MM.1S (cell line): ENCODE results near the gene PTPRN2.
"Not testable (repeated sequence)": the region's sequence is repeated elsewhere in the genome, so short reads cannot be mapped to it uniquely, and the experiment has no call there.

ENCODE experiments used
- DNase-seq: peaks from one replicate; pipeline ENCODE4 v3.0.0-alpha.2; 2015
- H2AFZ ChIP-seq: fragments of 300-600 bp; sonication (generic); 2 replicates; pipeline ENCODE4 v1.6.0; 2016; ENCODE audit warnings: antibody characterized with exemption, low read length
- H3F3A ChIP-seq: fragments of 300-600 bp; sonication (generic); 2 replicates; pipeline ENCODE4 v1.6.1; 2016; ENCODE audit warnings: mild to moderate bottlenecking, antibody characterized with exemption, low read length, moderate library complexity, mixed read lengths; ENCODE audit not compliant: insufficient read depth
- H3K27ac ChIP-seq: fragments of 300-600 bp; sonication (generic); 2 replicates; pipeline ENCODE4 v1.5.1; 2016; ENCODE audit warnings: mild to moderate bottlenecking, low read length
- H3K27me3 ChIP-seq: fragments of 300-600 bp; sonication (generic); replicated peaks from 2 replicates; pipeline ENCODE4 v1.6.0; 2016; ENCODE audit warnings: low read length; ENCODE audit not compliant: insufficient read depth
- H3K36me3 ChIP-seq: fragments of 300-600 bp; sonication (generic); replicated peaks from 2 replicates; pipeline ENCODE4 v1.6.1; 2016; ENCODE audit warnings: mild to moderate bottlenecking, low read length, mixed read lengths; ENCODE audit not compliant: insufficient read depth
- H3K4me1 ChIP-seq: fragments of 300-600 bp; sonication (generic); 2 replicates; pipeline ENCODE4 v1.6.1; 2016; ENCODE audit warnings: low read length, mixed read lengths
- H3K4me2 ChIP-seq: fragments of 300-600 bp; sonication (generic); 2 replicates; pipeline ENCODE4 v1.6.0; 2016; ENCODE audit warnings: low read depth, low read length
- H3K4me3 ChIP-seq: fragments of 300-600 bp; sonication (generic); 2 replicates; pipeline ENCODE4 v1.5.1; 2016; ENCODE audit warnings: low read length, mixed read lengths
- H3K79me2 ChIP-seq: fragments of 300-600 bp; sonication (generic); 2 replicates; pipeline ENCODE4 v1.6.1; 2016; ENCODE audit warnings: mixed run types, low read length, mixed read lengths
- H3K9ac ChIP-seq: fragments of 300-600 bp; sonication (generic); 2 replicates; pipeline ENCODE4 v1.6.1; 2016; ENCODE audit warnings: low read length, mixed read lengths
- H3K9me2 ChIP-seq: fragments of 300-600 bp; sonication (generic); replicated peaks from 2 replicates; pipeline ENCODE4 v1.6.1; 2016; ENCODE audit warnings: mild to moderate bottlenecking, low read length, mixed read lengths; ENCODE audit not compliant: insufficient read depth
- H3K9me3 ChIP-seq: fragments of 300-600 bp; sonication (generic); replicated peaks from 2 replicates; pipeline ENCODE4 v1.6.1; 2016; ENCODE audit warnings: mild to moderate bottlenecking, low read length, mixed read lengths; ENCODE audit not compliant: insufficient read depth
- H4K20me1 ChIP-seq: fragments of 300-600 bp; sonication (generic); 2 replicates; pipeline ENCODE4 v1.6.1; 2016; ENCODE audit warnings: mild to moderate bottlenecking, low read length, moderate library complexity, mixed read lengths; ENCODE audit not compliant: insufficient read depth
- EZH2 ChIP-seq: fragments of 300-600 bp; sonication (generic); optimal IDR thresholded peaks from 2 replicates; pipeline ENCODE3; 2017; ENCODE audit warnings: low read depth, mild to moderate bottlenecking, antibody characterized with exemption, low read length, mixed read lengths
- EZH2phosphoT487 ChIP-seq: fragments of 300-600 bp; sonication (generic); IDR thresholded peaks from 2 replicates; pipeline ENCODE4 v1.6.1; 2018; ENCODE audit warnings: antibody characterized with exemption, low read length
- TF ChIP-seq, protein P1 (sequence below): fragments of 300-600 bp; sonication (generic); IDR thresholded peaks from 2 replicates; pipeline ENCODE4 v1.5.1; 2016; ENCODE audit warnings: antibody characterized with exemption, low read length, mixed read lengths

Gene PTPRN2

DNA sequence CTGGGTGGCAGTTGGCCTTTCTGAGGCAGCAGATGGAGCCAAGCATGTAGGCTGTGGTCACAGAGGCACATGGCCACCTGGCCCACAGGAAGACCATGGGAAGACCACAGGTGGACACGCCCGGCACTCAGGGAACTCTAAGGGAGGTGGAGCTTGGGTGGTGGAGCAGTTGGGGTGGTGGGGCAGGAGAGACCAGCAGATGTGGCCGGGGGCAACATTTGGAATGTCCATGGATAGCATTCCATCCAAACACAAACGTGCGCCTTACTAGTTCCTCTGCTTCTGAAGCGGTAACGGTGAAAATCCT, 290.9 kb downstream of the PTPRN2 start:
- Histone ChIP-seq H4K20me1 (no peaks in the 10 kb centered on the region), H3K9me2 (no peaks in the 10 kb centered on the region), H3F3A (no peaks in the 10 kb centered on the region), H3K4me2 (no peak overlapping the region), H3K27ac (no peak overlapping the region), H3K9ac (no peak overlapping the region), H3K9me3 (no peaks in the 10 kb centered on the region), H3K4me3 (no peak overlapping the region), H3K36me3 (no peaks in the 10 kb centered on the region), H3K79me2 (no peaks in the 10 kb centered on the region), H3K27me3 (peaks cover 64% of the 10 kb centered on the region), H3K4me1 (no peaks in the 10 kb centered on the region), H2AFZ (no peak overlapping the region)
- DNase-seq = no peak
- TF ChIP-seq, protein P1, sequence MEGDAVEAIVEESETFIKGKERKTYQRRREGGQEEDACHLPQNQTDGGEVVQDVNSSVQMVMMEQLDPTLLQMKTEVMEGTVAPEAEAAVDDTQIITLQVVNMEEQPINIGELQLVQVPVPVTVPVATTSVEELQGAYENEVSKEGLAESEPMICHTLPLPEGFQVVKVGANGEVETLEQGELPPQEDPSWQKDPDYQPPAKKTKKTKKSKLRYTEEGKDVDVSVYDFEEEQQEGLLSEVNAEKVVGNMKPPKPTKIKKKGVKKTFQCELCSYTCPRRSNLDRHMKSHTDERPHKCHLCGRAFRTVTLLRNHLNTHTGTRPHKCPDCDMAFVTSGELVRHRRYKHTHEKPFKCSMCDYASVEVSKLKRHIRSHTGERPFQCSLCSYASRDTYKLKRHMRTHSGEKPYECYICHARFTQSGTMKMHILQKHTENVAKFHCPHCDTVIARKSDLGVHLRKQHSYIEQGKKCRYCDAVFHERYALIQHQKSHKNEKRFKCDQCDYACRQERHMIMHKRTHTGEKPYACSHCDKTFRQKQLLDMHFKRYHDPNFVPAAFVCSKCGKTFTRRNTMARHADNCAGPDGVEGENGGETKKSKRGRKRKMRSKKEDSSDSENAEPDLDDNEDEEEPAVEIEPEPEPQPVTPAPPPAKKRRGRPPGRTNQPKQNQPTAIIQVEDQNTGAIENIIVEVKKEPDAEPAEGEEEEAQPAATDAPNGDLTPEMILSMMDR = no peak
- TF ChIP-seq EZH2 (no peak), EZH2phosphoT487 (no peak)

DNA sequence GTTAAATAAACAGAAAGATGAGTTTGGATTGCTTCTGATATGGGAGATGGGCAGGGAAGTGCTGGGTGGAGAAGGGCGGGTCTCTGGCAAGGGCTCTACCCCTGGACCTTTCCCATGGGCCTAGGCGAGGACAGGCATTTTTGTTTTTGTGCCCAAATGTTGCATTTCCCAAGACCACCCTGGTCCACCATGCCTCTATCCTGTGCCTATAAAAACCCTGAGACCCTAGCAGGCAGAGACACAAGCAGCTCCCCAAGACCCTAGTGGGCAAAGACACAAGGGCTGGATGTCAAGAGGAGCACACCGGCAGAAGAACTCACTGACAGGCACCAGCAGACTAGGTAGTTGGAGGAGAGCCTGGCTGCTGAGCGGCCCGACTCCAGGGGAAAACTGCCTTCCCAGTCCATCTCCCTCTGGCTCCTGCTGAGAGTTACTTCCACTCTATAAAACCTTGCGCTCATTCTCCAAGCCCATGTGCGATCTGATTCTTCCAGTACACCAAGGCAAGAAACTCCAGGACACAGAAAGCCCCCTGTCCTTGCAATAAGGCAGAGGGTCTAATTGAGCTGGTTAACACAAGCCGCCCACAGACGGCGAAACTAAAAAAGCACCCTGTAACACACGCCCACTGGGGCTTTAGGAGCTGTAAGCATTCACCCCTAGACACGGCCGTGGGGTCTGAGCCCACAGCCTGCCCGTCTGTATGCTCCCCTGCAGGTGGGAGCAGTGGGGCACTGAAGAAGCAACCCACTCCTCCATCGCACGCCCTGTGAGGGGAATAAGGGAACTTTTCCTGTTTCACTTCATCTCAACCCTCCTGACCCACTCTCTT, 291.4 kb downstream of the PTPRN2 start:
- TF ChIP-seq EZH2 (no peak), EZH2phosphoT487 (no peak)
- TF ChIP-seq, protein P1 = no peak
- no peak overlapping the region for H3K9ac ChIP-seq
- DNase-seq = no peak
- H3K79me2 ChIP-seq = no peaks in the 10 kb centered on the region
- no peak overlapping the region for H3K4me3 ChIP-seq
- no peaks in the 10 kb centered on the region for H3K4me1 ChIP-seq
- H3K9me2 ChIP-seq = no peaks in the 10 kb centered on the region
- H3K4me2 ChIP-seq = no peak overlapping the region
- no peaks in the 10 kb centered on the region for H3F3A ChIP-seq
- H3K36me3 ChIP-seq = no peaks in the 10 kb centered on the region
- H2AFZ ChIP-seq = no peak overlapping the region
- no peaks in the 10 kb centered on the region for H4K20me1 ChIP-seq
- H3K27ac ChIP-seq = no peak overlapping the region
- H3K27me3 ChIP-seq = peaks cover 58% of the 10 kb centered on the region
- no peaks in the 10 kb centered on the region for H3K9me3 ChIP-seq

DNA sequence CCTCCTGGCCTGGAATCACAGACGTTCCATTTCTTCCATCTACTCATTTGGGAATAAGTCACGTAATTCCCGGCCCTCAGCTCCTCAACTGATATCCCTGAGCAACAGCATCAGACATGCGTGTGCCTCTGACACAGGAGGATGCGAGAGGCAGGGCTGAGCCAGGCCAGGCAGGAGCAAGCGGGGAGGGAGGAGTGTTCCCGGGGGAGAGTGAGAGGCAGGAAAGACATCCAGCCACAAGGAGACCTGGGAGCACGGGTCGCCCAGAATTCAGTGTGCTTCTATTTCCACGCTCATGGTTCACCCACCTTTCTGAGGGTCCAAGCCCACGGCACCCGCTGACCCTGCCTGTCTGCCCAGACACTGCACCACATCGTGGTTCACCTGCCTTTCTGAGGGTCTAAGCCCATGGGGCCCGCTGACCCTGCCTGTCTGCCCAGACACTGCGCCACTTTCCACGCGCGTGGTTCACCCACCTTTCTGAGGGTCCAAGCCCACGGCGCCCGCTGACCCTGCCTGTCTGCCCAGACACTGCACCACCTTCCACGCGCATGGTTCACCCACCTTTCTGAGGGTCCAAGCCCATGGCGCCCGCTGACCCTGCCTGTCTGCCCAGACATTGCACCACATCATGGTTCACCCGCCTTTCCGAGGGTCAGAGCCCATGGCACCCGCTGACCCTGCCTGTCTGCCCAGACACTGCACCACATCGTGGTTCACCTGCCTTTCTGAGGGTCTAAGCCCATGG, 293.0 kb downstream of the PTPRN2 start:
- not testable (repeated sequence) for H3F3A ChIP-seq, H4K20me1 ChIP-seq, DNase-seq, H2AFZ ChIP-seq, H3K79me2 ChIP-seq, H3K27ac ChIP-seq, H3K4me3 ChIP-seq, H3K9me3 ChIP-seq, H3K4me2 ChIP-seq, H3K9ac ChIP-seq, H3K4me1 ChIP-seq, H3K36me3 ChIP-seq, H3K9me2 ChIP-seq
- H3K27me3 ChIP-seq = peaks cover 43% of the 10 kb centered on the region

GRCh38 chr7:158292948-158293347, 294.7 kb downstream of the PTPRN2 start:
- no peaks in the 10 kb centered on the region for H3K9me3 ChIP-seq
- no peak overlapping the region for H3K4me2 ChIP-seq

More at GRCh38 chr7:158292948-158293347, 294.7 kb downstream of the PTPRN2 start:
- Histone ChIP-seq H3K4me3 (no peak overlapping the region), H4K20me1 (no peaks in the 10 kb centered on the region), H3K4me1 (no peaks in the 10 kb centered on the region), H3K9me2 (no peaks in the 10 kb centered on the region), H2AFZ (no peak overlapping the region), H3K36me3 (no peaks in the 10 kb centered on the region), H3F3A (no peaks in the 10 kb centered on the region), H3K27me3 (peaks cover 44% of the 10 kb centered on the region), H3K9ac (no peak overlapping the region), H3K79me2 (no peaks in the 10 kb centered on the region), H3K27ac (no peak overlapping the region)
- no peak for TF ChIP-seq EZH2
- TF ChIP-seq, protein P1 = no peak
- TF ChIP-seq EZH2phosphoT487 = no peak
- no peak for DNase-seq
